DMS 273 (cell line): Measurements from ENCODE around the gene KDM6A.
"Not testable (repeated sequence)": the region's sequence is repeated elsewhere in the genome, so short reads cannot be mapped to it uniquely, and the experiment has no call there.

Experiments
- DNase-seq: peaks from one replicate; lab custom pipeline; 2025; ENCODE audit not compliant: unreplicated experiment; lab: John Stamatoyannopoulos, UW

Gene KDM6A

GRCh38 chrX:45003085-45003484 is 130.1 kb downstream of the KDM6A start:
- no peak for DNase-seq

- no peak for DNase-seq
These were observed 133.2 kb downstream of the KDM6A start for GRCh38 chrX:45006002-45006800.

GRCh38 chrX:45007598-45007997 is 134.6 kb downstream of the KDM6A start:
- DNase-seq, result no peak

GRCh38 chrX:45009371-45010000 is 136.5 kb downstream of the KDM6A start:
- no peak for DNase-seq

- no peak for DNase-seq
These were observed 138.1 kb downstream of the KDM6A start for GRCh38 chrX:45011131-45011530.

- DNase-seq, result no peak
These were observed 138.6 kb downstream of the KDM6A start for GRCh38 chrX:45011597-45011996.

GRCh38 chrX:45017946-45018345 is 145.0 kb downstream of the KDM6A start:
- DNase-seq, result no peak

GRCh38 chrX:45022150-45022549 is 149.2 kb downstream of the KDM6A start:
- no peak for DNase-seq

GRCh38 chrX:45024501-45024900 is 151.5 kb downstream of the KDM6A start:
- no peak for DNase-seq

- DNase-seq, result no peak
These were observed 153.0 kb downstream of the KDM6A start for GRCh38 chrX:45026036-45026435.

- peak; percentile 6 for DNase-seq
These were observed 158.9 kb downstream of the KDM6A start for GRCh38 chrX:45031830-45032378.

- no peak for DNase-seq
These were observed 162.1 kb downstream of the KDM6A start for GRCh38 chrX:45035071-45035470.

GRCh38 chrX:45036161-45036560 is 163.2 kb downstream of the KDM6A start:
- DNase-seq, result no peak

GRCh38 chrX:45040137-45040536 is 167.1 kb downstream of the KDM6A start:
- not testable (repeated sequence) for DNase-seq

- DNase-seq, result no peak
These were observed 173.4 kb downstream of the KDM6A start for GRCh38 chrX:45046417-45046816.

- no peak for DNase-seq
These were observed 177.6 kb downstream of the KDM6A start for GRCh38 chrX:45050558-45050957.

GRCh38 chrX:45056428-45057145 is 183.6 kb downstream of the KDM6A start:
- DNase-seq, result no peak

GRCh38 chrX:45059906-45060305 is 186.9 kb downstream of the KDM6A start:
- not testable (repeated sequence) for DNase-seq

- DNase-seq, result no peak
These were observed 190.5 kb downstream of the KDM6A start for GRCh38 chrX:45063319-45064095.

GRCh38 chrX:45068569-45068968 is 195.6 kb downstream of the KDM6A start:
- DNase-seq, result no peak
